ENCODE results near the gene XKR8.

- TF ChIP-seq CTCF (IDR thresholded peaks at IDR 0.05) (no peak), POLR2AphosphoS5 (IDR thresholded peaks at IDR 0.05) (no peak), POLR2A (IDR thresholded peaks at IDR 0.05) (no peak), EP300 (IDR thresholded peaks at IDR 0.05) (no peak)
These were observed 21.4 kb downstream of the XKR8 start for GRCh38 chr1:27981145-27981544.

All from gastroesophageal sphincter (tissue), 3 donors.